K562 (cell line): ENCODE measurements around the gene GPATCH3. TPM values are rescaled to one million over a fixed set of nuclear protein-coding genes. Genes with fewer than 3 reads are reported as not detected.
A peak's percentile ranks its signal among the peaks of the same experiment; 100 is the strongest.

ENCODE experiments used
- CBFB ChIP-seq: sonication (generic); formaldehyde crosslinking; IDR thresholded peaks from 2 replicates; pipeline ENCODE4 v1.4.0; 2020; ENCODE audit warnings: mild to moderate bottlenecking, missing genetic modification reagents
- DACH1 ChIP-seq: fragments of 450-650 bp; IDR thresholded peaks from 2 replicates; pipeline ENCODE4 v1.6.1; 2018; ENCODE audit not compliant: partially characterized antibody
- EZH2 ChIP-seq: IDR thresholded peaks from 2 replicates; pipeline ENCODE4 v1.6.1; 2012; ENCODE audit warnings: low read depth, mild to moderate bottlenecking, inconsistent platforms, low read length, borderline replicate concordance
- FOSL1 ChIP-seq: fragments of 200-800 bp; sonication (Bioruptor generic); conservative IDR thresholded peaks from 2 replicates; pipeline ENCODE4 v1.6.1; 2016; ENCODE audit warnings: missing genetic modification characterization, missing compliant biosample characterization
- HDAC1 ChIP-seq, 2 experiments: fragments of 450-650 bp; IDR thresholded peaks; 2 replicates each; pipeline ENCODE4 v1.6.1; 2016 to 2017; ENCODE audit warnings: inconsistent platforms in 1 of 2, mild to moderate bottlenecking in 1 of 2, moderate library complexity in 1 of 2
- HDAC3 ChIP-seq: fragments of 450-650 bp; IDR thresholded peaks from 2 replicates; pipeline ENCODE4 v1.6.1; 2018; ENCODE audit warnings: borderline replicate concordance, mild to moderate bottlenecking, moderate library complexity; ENCODE audit not compliant: partially characterized antibody
- JUND ChIP-seq, 2 experiments: IDR thresholded peaks; 2 replicates in 1 of 2; 3 replicates in 1 of 2; pipeline ENCODE4 v1.6.1; 2011; ENCODE audit warnings: borderline replicate concordance in 2 of 2, low read depth in 2 of 2, low read length in 2 of 2, improper control_type of control experiment in 1 of 2, missing biosample characterization in 1 of 2, missing genetic modification characterization in 1 of 2, missing genetic modification reagents in 1 of 2
- KDM1A ChIP-seq, 2 experiments: fragments of 450-650 bp; IDR thresholded peaks; 2 replicates each; pipeline ENCODE4 v1.6.1; 2016; ENCODE audit warnings: mild to moderate bottlenecking in 2 of 2
- PHB2 ChIP-seq: fragments of 450-650 bp; IDR thresholded peaks from 2 replicates; pipeline ENCODE4 v1.6.1; 2017; ENCODE audit warnings: low read depth
- POLR2A ChIP-seq: fragments of 450-650 bp; conservative IDR thresholded peaks from 2 replicates; pipeline ENCODE4 v1.6.1; 2016
- SMAD1 ChIP-seq: fragments of 150-350 bp; IDR thresholded peaks from 2 replicates; pipeline ENCODE4 v1.6.1; 2014; ENCODE audit warnings: low read length, low read depth; ENCODE audit not compliant: partially characterized antibody
- SMC3 ChIP-seq: conservative IDR thresholded peaks from 2 replicates; pipeline ENCODE4 v1.6.1; 2011; ENCODE audit warnings: low read depth, low read length, improper control_type of control experiment; ENCODE audit not compliant: insufficient read depth
- YY1 ChIP-seq, 3 experiments: IDR thresholded peaks; 2 replicates each; pipeline ENCODE4 v1.6.1; 2011; ENCODE audit warnings: low read length in 2 of 3, mild to moderate bottlenecking in 2 of 3, moderate library complexity in 2 of 3, borderline replicate concordance in 1 of 3, control low read depth in 1 of 3, low read depth in 1 of 3; ENCODE audit not compliant: insufficient read depth in 3 of 3, insufficient replicate concordance in 2 of 3, control insufficient read depth in 1 of 3, insufficient read length in 1 of 3; ENCODE audit errors: extremely low read depth in 1 of 3
- ZEB2 ChIP-seq: fragments of 450-650 bp; IDR thresholded peaks from 2 replicates; pipeline ENCODE4 v1.6.1; 2016
- ZNF75A ChIP-seq: fragments of 450-650 bp; formaldehyde crosslinking; IDR thresholded peaks from 2 replicates; pipeline ENCODE4 v1.4.0; 2020; ENCODE audit warnings: mild to moderate bottlenecking
- polyA plus RNA-seq, 8 experiments: library from polyadenylated mRNA; depleted of rRNA in 4 of 8; stranded (reverse) in 5 of 8; unstranded in 3 of 8; fragments of >200 nt; fragmentation: Nextera tagmentation in 2 of 8; fragmentation: Illumina TruSeq in 1 of 8; extraction: Ambion mirVana in 2 of 8; extraction: Trizol in 1 of 8; gene quantifications; 2 replicates each; pipeline versions ENCODE4 v1.2.1 to v1.2.3, GENCODE V29; 2011 to 2014; ENCODE audit warnings: inconsistent platforms in 1 of 8, missing spikeins in 1 of 8
- total RNA-seq, 7 experiments: library from RNA; depleted of rRNA in 6 of 7; stranded (reverse); fragments of >200 nt in 6 of 7; fragmentation: Illumina TruSeq in 2 of 7; extraction: Trizol in 2 of 7; gene quantifications; 2 replicates each; pipeline versions ENCODE4 v1.2.1 to v1.2.3, GENCODE V29; 2011 to 2021; ENCODE audit warnings: low replicate concordance in 1 of 7
- TF ChIP-seq, protein P1 (sequence below): sonication (generic); formaldehyde crosslinking; IDR thresholded peaks from 2 replicates; pipeline ENCODE4 v1.9.0; 2022; ENCODE audit warnings: mild to moderate bottlenecking, missing genetic modification reagents
- TF ChIP-seq, protein P2 (sequence below): fragments of 450-650 bp; IDR thresholded peaks from 2 replicates; pipeline ENCODE4 v1.6.1; 2016; ENCODE audit warnings: antibody characterized with exemption
- TF ChIP-seq, protein P3 (sequence below): sonication (generic); formaldehyde crosslinking; IDR thresholded peaks from 2 replicates; pipeline ENCODE4 v1.8.1; 2023; ENCODE audit warnings: mild to moderate bottlenecking, missing genetic modification reagents
- TF ChIP-seq, protein P4 (sequence below): fragments of 450-650 bp; formaldehyde crosslinking; IDR thresholded peaks from 2 replicates; pipeline ENCODE4 v1.4.0; 2022; ENCODE audit warnings: mild to moderate bottlenecking, moderate library complexity
- TF ChIP-seq, protein P5 (sequence below), 2 experiments: fragments of 450-650 bp in 1 of 2; sonication (generic) in 1 of 2; formaldehyde crosslinking in 1 of 2; IDR thresholded peaks in 1 of 2; conservative IDR thresholded peaks in 1 of 2; 2 replicates each; pipeline versions ENCODE4 v1.6.1 to v1.8.1; 2016 to 2023; ENCODE audit warnings: mild to moderate bottlenecking in 2 of 2, moderate library complexity in 2 of 2, inconsistent platforms in 1 of 2, missing genetic modification reagents in 1 of 2

GPATCH3 gene
- total and polyA plus RNA-seq, 9 of the 15 experiments (the other 6 are each of a cell fraction or from before 2014, with no cell fraction given), result 1.6 to 23.0 (median 13.3) TPM

DNA sequence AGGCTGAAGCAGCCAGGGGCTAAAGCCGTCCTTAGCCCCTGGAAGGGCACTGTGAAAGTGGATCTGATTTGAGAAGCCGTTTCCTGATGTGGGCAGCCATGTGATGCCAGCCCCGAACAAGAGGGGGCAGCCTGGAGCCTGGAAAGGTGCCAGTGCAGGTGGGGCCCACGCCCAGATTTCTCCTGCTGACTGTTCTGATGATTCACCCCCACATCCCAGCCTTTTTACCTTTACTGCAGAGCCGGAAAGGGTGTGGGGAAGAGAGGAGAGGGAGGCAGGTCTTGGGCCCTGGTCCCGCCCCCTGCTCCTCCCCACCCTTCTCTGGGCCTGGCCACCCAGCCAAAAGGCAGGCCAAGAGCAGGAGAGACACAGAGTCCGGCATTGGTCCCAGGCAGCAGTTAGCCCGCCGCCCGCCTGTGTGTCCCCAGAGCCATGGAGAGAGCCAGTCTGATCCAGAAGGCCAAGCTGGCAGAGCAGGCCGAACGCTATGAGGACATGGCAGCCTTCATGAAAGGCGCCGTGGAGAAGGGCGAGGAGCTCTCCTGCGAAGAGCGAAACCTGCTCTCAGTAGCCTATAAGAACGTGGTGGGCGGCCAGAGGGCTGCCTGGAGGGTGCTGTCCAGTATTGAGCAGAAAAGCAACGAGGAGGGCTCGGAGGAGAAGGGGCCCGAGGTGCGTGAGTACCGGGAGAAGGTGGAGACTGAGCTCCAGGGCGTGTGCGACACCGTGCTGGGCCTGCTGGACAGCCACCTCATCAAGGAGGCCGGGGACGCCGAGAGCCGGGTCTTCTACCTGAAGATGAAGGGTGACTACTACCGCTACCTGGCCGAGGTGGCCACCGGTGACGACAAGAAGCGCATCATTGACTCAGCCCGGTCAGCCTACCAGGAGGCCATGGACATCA is 37.2 kb downstream of the GPATCH3 start, which contains the start of gene SFN (continued):
- peak in 1 of 3 experiments; percentile 32 for TF ChIP-seq YY1 (IDR thresholded peaks at IDR 0.05; ENCODE audit: borderline replicate concordance in 1 of 3, control insufficient read depth in 1 of 3, extremely low read depth in 1 of 3, insufficient read depth in 3 of 3, insufficient read length in 1 of 3, insufficient replicate concordance in 2 of 3, low read depth in 1 of 3, low read length in 2 of 3)
- TF ChIP-seq, protein P1, sequence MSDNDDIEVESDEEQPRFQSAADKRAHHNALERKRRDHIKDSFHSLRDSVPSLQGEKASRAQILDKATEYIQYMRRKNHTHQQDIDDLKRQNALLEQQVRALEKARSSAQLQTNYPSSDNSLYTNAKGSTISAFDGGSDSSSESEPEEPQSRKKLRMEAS, result peak; percentile 17
- TF ChIP-seq HDAC3, result no peak
- TF ChIP-seq PHB2, result no peak
- TF ChIP-seq SMC3, result peak; percentile 35; the same call in 1 of the 2 replicates
- TF ChIP-seq SMAD1, result peak; percentile 79
- no peak for TF ChIP-seq CBFB (CRISPR knock-in tag)
- TF ChIP-seq KDM1A (IDR thresholded peaks at IDR 0.05), result peak; percentile 75 to 80; a peak in 3 of 4 replicates
- TF ChIP-seq, protein P2, sequence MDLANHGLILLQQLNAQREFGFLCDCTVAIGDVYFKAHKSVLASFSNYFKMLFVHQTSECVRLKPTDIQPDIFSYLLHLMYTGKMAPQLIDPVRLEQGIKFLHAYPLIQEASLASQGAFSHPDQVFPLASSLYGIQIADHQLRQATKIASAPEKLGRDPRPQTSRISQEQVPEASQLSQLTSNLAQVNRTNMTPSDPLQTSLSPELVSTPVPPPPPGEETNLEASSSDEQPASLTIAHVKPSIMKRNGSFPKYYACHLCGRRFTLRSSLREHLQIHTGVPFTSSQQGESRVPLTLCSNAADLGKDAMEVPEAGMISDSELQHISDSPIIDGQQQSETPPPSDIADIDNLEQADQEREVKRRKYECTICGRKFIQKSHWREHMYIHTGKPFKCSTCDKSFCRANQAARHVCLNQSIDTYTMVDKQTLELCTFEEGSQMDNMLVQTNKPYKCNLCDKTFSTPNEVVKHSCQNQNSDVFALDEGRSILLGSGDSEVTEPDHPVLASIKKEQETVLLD, result peak; percentile 42; the same call in 1 of the 2 replicates
- TF ChIP-seq, protein P3, sequence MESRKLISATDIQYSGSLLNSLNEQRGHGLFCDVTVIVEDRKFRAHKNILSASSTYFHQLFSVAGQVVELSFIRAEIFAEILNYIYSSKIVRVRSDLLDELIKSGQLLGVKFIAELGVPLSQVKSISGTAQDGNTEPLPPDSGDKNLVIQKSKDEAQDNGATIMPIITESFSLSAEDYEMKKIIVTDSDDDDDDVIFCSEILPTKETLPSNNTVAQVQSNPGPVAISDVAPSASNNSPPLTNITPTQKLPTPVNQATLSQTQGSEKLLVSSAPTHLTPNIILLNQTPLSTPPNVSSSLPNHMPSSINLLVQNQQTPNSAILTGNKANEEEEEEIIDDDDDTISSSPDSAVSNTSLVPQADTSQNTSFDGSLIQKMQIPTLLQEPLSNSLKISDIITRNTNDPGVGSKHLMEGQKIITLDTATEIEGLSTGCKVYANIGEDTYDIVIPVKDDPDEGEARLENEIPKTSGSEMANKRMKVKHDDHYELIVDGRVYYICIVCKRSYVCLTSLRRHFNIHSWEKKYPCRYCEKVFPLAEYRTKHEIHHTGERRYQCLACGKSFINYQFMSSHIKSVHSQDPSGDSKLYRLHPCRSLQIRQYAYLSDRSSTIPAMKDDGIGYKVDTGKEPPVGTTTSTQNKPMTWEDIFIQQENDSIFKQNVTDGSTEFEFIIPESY (CRISPR knock-in tag), result peak; percentile 22; the same call in 1 of the 2 replicates
- TF ChIP-seq POLR2A, result peak; percentile 52; the same call in 1 of the 2 replicates
- TF ChIP-seq, protein P4, sequence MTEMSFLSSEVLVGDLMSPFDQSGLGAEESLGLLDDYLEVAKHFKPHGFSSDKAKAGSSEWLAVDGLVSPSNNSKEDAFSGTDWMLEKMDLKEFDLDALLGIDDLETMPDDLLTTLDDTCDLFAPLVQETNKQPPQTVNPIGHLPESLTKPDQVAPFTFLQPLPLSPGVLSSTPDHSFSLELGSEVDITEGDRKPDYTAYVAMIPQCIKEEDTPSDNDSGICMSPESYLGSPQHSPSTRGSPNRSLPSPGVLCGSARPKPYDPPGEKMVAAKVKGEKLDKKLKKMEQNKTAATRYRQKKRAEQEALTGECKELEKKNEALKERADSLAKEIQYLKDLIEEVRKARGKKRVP (CRISPR knock-in tag), result no peak
- TF ChIP-seq ZEB2, result peak; percentile 98
- TF ChIP-seq ZNF75A (CRISPR knock-in tag), result no peak
- peak; percentile 87 for TF ChIP-seq FOSL1 (tag)
- peak; percentile 91 for TF ChIP-seq JUND (IDR thresholded peaks at IDR 0.05; ENCODE audit: borderline replicate concordance, low read depth, low read length)
- peak; percentile 77; the same call in 1 of the 3 replicates for TF ChIP-seq JUND (tag; IDR thresholded peaks at IDR 0.05; ENCODE audit: borderline replicate concordance, low read depth, low read length)
- peak; percentile 9 for TF ChIP-seq DACH1
- TF ChIP-seq HDAC1 (IDR thresholded peaks at IDR 0.05), result peak in 1 of 2 experiments; percentile 54; a peak in 1 of 4 replicates
- no peak for TF ChIP-seq EZH2
- TF ChIP-seq, protein P5, sequence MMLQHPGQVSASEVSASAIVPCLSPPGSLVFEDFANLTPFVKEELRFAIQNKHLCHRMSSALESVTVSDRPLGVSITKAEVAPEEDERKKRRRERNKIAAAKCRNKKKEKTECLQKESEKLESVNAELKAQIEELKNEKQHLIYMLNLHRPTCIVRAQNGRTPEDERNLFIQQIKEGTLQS (IDR thresholded peaks at IDR 0.05), result peak; percentile 78
- TF ChIP-seq, protein P5 (CRISPR knock-in tag; conservative IDR thresholded peaks at IDR 0.05), result no peak
